ENCODE data around the gene CAP2.
"Not testable (repeated sequence)": the region's sequence is repeated elsewhere in the genome, so short reads cannot be mapped to it uniquely, and the experiment has no call there.

Gene CAP2

DNA sequence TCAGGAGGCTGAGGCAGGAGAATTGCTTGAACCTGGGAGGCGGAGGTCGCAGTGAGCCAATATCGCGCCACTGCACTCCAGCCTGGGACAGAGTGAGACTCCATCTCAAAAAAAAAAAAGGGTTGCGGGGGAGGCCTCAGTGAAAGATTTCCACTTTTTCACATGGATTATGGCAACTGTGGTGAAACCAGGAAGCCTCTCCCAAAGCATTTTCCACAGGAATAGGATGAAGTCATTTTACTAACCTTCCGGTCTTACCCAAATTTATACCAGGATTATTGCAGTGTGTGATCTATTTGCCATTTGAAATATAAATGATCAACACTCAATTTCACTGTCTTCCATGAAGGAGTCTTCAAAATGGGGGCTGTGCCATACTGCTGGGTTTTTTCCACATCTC, 113.1 kb downstream of the CAP2 start:
- no peak for DNase-seq

DNA sequence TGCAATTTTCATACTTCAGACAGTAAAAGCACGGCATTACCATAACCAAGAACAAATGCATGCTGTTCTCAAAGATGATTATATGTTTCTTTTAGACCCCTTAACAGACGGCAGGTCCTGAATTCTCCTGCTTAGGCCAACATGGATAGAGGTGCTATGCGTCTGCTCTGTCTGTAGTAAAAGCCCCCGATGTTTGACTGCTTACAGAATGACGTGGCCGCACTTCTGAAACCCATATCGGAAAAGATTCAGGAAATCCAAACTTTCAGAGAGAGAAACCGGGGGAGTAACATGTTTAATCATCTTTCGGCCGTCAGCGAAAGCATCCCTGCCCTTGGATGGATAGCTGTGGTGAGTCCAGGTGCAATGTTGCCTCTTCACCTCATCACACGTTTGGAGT, 113.6 kb downstream of the CAP2 start:
- no peak for DNase-seq

DNA sequence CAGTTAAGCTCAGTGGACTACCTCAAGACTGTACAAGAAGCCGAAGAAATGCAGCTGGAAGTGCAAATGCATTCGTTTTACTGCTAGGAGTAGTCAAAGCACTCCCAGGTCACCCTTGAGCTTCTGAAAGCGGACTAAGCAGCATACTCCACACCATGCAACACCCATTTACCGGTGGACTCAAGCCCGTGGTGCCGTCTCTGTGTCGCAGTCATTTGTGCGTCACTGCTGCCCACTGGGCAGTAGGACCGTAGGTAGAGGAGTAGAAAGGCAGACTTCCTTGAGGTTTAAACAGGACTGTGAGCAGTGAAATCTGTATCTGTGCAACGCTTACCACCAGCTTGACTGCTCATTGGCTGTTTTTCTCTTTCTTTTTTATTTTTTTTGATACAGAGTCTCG, 117.7 kb downstream of the CAP2 start:
- no peak for DNase-seq

DNA sequence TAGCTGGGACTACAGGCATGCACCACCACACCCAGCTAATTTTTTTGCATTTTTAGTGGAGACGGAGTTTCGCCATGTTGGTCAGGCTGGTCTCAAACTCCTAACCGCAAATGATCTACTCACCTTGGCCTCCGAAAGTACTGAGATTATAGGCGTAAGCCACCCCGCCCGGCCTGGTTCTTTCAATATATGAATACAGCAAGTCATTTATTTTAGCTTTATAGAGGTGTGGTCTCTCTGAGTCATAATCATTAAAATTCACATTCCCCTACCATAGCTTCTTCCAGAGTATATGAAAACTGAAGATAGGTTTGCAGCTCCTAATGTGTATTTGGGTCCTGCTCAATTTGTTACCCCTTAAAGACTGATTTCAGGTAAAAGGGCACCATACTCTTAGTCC, 118.2 kb downstream of the CAP2 start:
- no peak for DNase-seq

DNA sequence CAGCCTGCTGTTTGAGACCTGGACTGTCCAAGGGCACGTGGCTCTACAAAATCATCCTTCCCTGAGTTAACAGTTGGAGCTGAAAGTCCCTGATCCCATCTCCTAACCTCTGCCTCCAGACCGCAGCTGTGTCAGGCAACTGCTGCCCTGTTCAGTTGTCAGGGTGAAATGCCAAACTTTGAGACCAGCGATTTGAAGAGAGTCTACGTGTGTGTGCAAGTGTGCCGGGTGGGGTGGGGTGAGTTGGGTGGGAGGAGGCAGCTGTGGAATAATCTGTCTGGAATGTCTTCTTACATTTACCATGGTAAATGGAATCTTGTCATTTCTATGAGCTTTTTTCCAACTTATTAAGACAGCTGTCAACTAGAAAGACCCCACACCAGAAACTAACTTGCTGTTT, 125.7 kb downstream of the CAP2 start:
- no peak for DNase-seq

DNA sequence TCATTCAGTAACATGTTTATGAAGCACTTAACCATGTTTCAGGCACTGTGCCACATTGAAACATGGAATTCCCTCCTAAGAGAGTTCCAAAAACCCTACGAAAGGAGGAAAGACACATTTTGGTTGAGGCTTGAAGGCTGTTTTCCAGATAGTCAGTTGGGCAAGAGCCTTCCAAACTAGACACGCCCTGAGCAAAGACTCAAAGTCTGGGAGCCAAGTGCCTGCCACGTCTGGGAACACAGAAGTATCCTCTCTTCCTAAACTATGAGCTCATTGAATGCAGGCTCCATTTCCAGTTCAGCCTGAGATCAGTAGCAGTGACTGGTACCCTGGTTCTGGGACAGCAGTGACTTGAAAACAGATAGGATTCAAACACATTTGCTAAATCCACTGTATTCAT, 132.2 kb downstream of the CAP2 start:
- no peak for DNase-seq

DNA sequence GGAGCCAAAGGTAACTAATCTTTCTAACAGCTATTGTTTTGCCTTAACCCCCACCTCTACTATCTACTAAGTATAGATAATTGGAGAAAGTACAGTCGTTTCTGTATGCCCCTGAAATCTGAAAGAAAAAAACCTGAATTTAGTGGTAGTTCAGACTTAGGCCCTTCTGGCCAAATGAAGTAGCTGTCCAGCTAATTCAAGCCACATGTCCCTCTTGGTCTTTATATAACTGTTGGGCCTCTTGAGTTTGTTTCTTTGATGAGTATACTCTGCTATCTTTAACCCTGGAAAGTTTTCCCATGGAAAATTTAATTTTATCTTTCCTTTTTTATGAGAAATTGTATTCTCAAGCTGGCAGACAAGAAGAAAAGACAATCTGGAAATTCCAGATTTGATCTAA, 133.7 kb downstream of the CAP2 start:
- no peak for DNase-seq

DNA sequence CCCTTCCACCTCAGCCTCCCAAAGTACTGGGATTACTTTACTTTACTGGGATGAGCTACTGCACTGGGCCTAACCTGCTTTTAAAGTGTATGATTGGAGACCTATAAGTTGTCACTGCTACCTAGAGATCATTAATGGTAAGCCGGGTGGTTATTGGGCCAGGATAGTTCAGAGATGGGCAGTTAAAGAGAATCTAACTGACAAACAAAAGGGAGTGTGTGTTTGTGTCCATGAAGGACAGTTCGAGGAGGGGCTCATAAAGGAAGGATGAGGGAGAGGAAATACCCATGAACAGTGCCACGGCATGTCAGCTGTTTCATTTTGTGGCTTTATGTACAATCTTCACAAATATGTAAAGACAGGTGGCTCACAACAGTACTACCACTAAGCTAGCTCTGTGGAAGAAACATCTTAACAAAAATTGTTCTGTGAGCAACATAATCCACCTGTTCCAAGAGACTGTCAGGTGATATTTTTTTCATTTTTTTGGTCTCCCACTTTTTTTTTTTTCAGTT, 137.0 kb downstream of the CAP2 start:
- DNase-seq = no peak

DNA sequence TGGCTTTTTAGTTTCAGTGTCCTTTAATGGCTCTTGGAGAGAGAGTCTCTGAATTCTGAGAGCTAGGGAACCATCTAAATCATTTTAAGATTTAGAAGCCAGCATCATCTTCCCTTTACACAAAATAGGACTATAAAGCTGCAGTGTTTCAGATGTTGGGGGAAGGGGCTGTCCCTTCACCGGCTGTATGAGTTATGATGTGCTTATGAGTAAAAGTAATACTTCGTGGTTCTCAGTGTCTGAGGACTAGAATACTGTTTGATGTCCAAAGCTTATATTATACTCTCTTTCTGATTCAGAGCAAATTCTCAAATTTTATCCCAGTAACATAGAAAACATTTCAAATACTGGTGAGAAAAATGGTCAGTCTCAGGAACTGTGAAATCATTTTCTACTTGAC, 143.2 kb downstream of the CAP2 start:
- DNase-seq = no peak

DNA sequence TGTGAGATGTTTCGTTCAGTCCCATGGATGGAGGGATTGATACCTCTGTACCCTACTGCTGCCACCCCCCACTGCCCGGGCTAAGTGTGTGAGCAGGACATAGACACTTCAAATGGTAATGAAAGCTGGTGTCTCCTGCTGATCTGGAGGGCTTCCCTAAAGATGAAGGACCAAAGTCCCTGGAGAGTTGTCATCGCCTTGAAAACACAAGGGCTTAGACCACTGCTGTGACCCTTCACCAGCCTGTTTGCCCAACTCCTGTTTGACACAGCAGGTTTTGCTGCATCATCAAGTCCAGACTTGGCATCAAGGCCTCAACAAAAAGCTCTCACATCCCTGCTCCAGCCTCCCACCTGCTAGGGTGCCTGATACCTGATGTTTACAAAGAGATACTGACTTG, 148.8 kb downstream of the CAP2 start:
- no peak for DNase-seq

DNA sequence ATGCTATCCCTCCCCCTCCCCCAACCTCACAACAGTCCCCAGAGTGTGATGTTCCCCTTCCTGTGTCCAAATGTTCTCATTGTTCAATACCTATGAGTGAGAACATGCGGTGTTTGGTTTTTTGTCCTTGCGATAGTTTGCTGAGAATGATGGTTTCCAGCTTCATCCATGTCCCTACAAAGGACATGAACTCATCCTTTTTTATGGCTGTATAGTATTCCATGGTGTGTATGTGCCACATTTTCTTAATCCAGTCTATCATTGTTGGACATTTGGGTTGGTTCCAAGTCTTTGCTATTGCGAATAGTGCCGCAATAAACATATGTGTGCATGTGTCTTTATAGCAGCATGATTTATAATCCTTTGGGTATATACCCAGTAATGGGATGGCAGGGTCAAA, 152.3 kb downstream of the CAP2 start:
- not testable (repeated sequence) for DNase-seq

DNA sequence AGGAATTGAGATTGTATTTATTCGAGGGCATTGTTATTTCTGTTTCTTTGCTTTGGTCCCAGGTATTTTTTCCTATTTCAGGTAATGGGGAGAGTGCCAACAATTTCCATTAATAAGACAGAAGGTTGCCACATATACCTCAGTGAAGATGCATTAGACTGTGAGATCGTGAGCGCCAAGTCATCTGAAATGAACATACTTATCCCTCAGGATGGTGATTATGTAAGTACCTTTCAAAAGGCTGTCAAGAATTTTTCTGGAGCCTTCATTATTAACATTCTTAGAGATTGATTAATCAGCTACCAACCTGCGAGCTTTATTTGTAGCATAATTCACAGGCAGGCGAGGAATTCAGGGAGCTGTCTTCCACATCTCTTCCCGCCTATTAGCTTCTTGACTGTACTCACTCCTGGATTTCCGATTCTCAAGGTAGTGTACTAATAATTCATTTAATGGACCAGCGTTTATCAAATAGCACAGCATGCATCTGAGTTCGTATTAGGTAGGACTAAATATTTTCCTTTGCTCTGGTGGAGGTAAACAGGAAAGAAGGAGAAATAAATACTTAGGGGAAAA, 158.1 kb downstream of the CAP2 start:
- DNase-seq = no peak

DNA sequence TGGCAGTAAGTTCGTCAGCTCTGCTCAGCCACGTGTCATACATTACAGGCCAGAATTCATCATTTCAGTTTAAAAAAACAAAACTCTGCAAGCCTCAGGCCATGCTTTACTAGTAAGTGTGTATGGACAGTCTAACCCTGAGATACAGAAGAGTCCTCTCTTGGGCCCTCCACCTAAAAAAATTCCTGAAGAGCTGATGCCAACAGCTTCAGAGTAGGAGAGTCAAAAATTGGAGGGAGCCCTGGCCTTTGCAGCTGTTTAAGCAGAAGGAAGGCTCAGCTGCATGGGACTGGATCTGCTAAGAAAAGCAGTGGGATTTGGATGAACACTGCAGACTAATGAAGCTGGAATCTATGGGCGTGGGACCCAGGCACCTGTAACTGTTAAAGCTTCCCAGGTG, 159.5 kb downstream of the CAP2 start:
- DNase-seq = no peak

DNA sequence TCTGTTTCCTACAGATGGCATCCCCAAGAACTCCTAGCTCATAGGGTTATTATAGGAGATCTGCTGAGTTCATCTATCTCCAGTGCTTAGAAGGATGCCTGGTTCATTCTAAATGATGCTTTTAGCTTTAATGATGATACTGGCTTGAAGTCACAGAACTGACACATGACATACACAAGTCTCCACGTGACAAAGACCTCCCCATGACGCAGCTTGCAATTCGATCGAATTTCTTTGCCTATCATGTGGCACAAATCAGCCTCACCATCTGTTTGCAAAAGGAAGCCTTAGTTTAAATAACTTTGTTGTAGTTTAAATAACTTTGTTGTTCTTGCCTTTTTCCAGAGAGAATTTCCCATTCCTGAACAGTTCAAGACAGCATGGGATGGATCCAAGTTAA, 162.6 kb downstream of the CAP2 start:
- DNase-seq = no peak

DNA sequence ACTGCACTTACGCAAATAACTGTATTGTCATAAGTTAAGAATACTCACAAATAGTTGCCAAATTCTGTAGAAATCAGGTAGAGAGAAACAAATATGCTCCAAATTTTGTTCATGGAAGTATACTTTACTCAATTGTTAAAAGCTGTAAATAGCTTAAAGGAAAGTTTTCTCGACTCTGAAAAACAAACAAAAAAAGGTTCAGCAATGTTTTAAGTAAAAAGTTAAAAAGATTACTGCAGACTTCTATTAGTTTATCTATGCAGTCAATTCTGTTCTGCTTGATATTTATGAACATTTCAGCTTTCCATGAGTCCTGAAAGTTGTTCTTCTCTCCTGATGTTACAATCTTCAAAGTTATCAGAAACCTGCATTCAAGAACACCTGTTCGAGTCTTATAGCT, 169.2 kb downstream of the CAP2 start:
- no peak for DNase-seq

DNA sequence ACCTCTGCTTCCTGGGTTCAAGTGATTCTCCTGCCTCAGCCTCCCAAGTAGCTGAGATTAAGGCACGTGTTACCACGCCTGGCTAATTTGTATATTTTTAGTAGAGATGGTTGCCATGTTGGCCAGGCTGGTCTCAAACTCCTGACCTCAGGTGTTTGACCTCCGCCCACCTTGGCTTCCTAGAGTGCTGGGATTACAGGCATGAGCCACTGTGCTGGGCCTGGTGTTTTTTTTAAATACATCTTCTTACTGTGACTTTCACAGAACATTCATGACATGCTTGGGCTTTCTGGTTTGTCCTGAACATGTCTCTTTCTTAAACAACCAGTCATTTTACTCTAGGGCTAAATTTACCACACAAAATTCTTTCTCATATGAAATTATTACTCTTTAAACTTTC, 172.0 kb downstream of the CAP2 start:
- DNase-seq = no peak

DNA sequence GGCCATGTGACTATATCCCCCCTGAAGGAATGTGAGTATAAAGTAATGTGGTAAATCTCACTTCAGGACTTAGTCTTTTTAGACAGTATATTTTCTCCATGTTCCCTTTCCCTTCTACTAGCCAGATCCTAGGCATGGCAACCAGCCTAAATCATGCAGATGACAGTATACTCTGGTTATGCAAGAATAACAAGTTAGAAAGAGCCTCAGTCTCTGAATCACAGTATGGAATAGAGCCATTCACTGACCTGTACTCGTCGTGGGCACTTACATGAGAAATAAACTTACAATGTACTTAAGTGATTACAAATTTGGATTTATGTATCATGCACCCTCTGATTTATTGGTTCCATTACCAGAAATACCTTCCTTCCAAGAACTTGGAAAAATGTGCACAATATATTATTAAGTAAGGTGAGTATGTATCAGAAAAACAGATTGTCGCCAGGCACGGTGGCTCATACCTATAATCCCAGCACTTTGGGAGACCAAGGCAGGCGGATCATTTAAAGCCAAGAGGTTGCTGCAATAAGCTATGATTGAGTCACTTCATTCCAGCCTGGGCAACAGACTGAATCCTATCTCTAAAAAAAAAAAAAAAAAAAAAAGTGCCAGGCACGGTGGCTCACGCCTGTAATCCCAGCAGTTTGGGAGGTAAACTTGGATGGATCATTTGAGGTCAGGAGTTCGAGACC, 181.6 kb downstream of the CAP2 start:
- no peak for DNase-seq

DNA sequence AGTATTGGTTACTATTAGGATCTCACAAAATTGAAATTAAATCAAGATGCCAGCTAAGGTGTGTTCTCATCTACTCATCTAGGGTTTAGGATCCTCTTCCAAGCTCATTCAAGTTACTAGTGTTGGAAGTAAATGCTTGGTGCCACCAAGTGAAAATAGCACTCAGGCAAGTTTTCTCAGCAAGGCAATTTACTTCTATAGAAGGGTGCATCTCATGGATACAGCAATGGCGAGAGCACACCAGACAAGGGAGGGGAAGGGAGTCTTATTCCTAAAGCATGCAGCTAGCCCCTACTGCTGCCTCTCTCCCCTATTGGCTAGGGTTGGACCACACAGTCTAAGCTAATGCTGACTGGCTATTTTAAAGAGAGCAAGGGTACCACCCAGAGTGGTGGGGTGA, 183.7 kb downstream of the CAP2 start:
- DNase-seq = no peak

DNA sequence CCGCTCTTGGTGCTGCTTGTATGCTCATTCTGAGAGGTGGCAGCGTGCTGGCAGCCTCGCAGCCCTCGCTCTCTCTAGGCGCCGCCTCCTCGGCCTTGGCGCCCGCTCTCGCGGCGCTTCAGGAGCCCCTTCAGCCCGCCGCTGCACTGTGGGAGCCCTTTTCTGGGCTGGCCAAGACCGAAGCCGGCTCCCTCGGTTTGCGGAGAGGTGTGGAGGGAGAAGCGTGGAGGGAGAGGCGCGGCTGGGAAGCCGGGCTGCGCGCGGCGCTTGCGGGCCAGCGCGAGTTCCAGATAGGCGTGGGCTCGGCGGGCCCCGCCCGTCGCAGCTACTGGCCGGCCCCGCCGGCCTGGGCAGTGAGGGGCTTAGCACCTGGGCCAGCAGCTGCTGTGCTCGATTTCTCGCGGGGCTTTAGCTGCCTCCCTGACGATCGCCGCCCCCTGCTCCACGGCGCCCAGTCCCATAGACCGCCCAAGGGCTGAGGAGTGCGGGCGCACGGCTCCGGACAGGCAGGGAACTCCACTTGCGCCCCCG, 187.2 kb downstream of the CAP2 start:
- DNase-seq = peak; percentile 30

DNA sequence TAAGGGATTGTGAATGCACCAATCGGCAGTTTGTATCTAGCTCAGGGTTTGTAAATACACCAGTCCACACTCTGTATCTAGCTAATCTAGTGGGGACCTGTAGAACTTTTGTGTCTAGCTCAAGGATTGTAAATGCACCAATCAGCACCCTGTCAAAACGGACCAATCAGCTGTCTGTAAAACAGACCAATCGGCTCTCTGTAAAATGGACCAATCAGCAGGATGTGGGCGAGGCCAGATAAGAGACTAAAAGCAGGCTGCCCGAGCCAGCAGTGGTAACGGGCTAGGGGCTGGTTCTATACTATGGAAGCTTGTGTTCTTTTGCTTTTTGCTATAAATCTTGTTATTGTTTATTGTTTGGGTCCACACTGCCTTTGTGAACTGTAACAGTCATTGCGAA, 187.9 kb downstream of the CAP2 start:
- DNase-seq = not testable (repeated sequence)

DNA sequence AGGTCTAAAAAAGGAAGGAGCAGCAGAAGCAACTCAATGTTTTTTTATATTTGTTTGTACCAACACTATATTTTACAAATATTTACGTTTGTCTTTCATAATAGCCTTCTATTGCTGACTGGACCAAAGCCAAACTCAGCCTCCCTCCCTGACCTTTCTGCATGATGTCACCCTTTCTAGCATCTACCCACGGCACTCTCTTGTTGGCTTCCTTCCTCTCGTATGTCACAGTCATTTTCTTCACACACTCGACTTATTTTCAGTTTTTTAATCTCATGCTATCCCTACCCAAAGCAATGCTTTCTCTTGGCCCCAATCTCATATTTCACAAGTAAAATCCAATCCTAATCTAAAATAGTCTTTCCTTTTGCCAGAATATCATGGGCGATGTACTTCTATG, 190.4 kb downstream of the CAP2 start:
- DNase-seq = no peak

DNA sequence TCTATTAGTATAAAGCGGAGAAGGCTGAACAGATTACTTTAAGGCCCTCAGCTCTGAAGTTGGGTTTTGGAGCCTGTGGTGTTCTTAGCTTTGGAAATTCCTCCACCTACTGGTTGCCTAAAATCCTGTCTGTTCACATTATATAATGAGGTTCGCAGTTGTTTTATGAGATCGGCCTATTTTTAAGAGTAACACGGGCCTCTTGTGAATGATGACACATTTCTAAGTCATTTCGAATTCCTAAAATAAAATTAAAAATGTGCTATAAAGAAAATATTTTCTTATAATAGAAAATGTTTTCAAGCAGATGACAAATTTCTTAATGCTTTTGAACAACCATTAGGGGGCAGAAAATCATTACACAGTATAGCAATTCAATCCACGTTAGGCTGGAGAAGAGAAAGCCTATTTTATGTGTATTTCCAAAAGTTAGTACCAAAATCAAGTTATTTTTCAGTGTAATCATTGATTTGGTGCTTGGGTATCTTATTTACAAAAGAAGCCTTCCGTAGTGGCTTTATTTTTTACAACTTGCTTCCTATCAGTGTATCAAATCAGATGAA, 190.9 kb downstream of the CAP2 start:
- peak; percentile 23 for DNase-seq

DNA sequence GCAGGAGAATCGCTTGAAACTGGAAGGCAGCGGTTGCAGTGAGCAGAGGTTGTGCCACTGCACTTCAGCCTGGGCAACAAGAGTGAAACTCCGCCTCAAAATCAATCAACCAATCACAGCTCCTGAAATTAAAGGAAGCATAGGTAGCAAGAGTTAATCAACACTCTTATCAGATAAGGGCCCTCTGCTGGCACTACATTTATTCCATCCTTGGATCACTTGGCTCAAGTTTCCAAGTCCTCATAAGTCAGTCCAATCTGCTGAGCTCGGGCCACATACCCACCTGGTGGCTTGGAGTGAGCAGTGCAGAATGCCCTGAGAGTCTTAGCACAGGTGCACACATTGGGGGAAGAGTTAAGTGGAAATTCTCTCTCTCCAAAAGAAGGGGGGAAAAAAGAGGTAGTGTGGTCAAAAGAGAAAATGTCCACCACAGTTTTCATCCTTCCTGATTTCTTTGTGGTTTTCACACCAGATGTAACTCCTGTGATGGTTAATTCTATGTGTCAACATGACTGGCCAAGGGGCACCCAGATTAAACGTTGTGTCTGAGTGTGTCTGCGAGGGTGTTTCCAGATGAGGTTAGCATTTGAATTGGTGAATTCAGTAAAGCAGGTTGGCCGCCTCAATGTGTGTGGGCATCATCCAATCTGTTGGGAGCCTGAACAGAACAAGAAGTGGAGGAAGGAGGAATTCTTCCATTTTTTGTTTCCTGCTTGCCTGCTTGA, 192.5 kb downstream of the CAP2 start:
- no peak for DNase-seq

DNA sequence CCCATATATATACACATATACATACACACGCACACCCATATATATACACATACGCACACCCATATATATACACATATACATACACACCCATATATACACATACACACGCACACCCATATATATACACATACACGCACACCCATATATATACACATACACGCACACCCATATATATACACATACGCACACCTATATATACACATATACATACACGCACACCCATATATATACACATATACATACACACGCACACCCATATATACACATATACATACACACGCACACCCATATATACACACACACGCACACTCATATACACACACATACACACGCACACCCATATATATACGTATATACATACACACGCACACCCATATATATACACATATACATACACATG, 193.2 kb downstream of the CAP2 start:
- DNase-seq = not testable (repeated sequence)

All from CD4-positive, alpha-beta T cell treated with Interleukin-6 for 4 hours (primary cell).